IPS DF 4.7 (cell line): ENCODE measurements around the gene GPX1.
"Not testable (repeated sequence)": the region's sequence is repeated elsewhere in the genome, so short reads cannot be mapped to it uniquely, and the experiment has no call there.

Source experiments
- DNase-seq: peaks from one replicate; pipeline ENCODE4 v3.0.0-alpha.2; 2013; ENCODE audit warnings: low spot score; ENCODE audit errors: extremely low read depth

GPX1 gene

DNA sequence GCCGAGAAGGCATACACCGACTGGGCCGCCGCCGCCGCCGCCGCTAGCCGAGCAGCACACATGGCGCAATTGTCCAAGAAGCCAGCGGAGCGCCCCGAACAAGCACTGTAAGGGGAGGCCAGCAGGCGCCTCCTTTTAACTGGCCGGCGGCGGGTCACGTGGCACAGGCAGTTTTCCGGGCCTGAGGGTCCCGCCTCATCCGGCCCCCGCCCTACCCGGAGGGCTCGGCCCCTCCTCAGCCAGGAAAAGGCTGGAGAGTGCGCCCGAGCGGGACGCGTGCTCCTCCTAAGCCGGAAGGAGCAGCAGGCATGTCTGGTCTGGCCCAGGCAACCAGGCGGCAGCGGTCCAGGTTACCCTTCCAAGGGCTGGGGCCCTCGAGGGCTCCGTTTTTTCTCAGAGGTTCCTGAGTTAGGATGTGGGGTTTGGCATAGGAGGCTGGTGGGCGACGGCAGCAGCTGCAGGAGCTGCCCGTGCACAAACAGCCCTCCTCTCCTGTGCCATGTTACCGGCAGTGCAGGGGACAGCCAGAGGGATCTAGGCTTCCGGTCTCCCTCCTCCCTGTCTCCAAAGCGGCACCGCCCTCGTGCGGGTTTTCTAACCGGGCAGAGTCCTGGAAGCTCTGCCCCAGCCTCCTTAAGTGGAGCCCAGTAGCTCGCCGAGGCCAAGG is at the start of gene GPX1:
GPX1 (minus strand) TSS at position 137 of the 667 bp plus-strand sequence; CDS start at position 62, 75 bp downstream.
- DNase-seq, result peak; percentile 69

GRCh38 chr3:49406571-49407565 is 48.7 kb upstream of the GPX1 start:
- DNase-seq, result no peak

DNA sequence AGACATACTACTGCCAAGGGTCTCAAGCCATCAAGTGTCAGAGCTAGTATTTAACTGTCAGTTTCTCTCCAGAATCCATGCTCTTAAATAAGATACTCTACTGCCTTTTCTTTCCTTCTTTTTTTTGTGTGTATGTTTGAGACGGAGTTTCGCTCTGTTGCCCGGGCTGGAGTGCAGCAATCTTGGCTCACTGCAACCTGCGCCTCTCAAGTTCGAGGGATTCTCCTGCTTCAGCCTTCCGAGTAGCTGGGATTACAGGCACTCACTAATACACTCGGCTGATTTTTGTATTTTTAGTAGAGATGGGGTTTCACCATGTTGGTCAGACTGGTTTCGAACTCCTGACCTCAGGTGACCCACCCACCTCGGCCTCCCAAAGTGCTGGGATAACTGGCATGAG is 47.4 kb upstream of the GPX1 start:
- DNase-seq, result not testable (repeated sequence)

- no peak for DNase-seq
Observed at GRCh38 chr3:49403891-49404290, 45.7 kb upstream of the GPX1 start.

- DNase-seq, result no peak
Observed at GRCh38 chr3:49401766-49402165, 43.6 kb upstream of the GPX1 start.

DNA sequence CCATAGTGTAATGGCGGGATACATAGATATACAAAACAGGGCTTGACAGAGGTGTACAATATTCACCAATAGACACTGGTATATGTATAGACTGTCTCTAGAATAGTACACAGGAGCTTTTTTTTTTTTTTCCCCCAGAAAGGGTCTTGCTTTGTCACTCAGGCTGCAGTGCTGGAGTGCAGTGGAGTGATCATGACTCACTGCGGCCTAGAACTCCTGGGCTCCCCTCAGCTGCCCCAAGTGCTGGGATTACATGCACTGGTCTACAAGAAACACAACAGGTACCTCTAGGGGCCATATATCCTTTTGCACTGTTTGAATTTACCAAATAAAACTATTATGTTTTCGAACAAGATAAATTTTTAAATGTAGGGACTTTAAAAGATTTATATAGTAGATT is 41.3 kb upstream of the GPX1 start:
- DNase-seq, result no peak

DNA sequence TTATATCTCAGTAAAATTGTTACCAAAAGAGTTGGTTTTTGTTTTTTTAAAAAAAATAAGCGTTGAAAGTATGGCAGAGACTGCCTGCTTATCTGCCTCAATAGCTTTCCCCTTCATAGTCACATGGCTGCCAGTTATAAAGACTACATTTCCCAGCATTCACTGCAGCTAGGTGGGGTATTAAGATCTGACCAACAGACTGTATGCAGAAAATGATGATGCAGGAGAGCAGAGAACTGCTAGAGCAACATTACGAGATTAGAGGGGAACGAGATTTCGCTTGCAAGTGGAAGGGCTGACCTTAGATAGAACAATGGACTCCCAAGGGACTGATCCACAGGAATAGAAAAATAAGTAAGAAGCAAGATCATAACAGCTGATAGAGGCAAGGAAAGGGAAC is 39.3 kb upstream of the GPX1 start:
- DNase-seq, result no peak

DNA sequence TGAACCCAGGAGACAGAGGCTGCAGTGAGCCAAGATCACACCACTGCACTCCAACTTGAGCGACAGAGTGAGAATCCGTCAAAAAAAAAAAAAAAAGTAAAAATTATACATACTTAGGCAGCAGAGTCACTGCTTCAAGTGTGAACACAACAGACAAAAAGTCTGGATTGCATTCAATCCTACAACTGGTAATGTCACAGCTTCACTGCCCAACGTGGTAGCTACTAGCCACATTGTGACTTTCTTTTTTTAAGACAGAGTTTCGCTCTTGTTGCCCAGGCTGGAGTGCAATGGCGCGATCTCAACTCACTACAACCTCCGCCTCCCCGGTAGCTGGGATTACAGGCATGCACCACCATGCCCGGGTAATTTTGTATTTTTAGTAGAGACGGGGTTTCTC is 33.2 kb upstream of the GPX1 start:
- not testable (repeated sequence) for DNase-seq

DNA sequence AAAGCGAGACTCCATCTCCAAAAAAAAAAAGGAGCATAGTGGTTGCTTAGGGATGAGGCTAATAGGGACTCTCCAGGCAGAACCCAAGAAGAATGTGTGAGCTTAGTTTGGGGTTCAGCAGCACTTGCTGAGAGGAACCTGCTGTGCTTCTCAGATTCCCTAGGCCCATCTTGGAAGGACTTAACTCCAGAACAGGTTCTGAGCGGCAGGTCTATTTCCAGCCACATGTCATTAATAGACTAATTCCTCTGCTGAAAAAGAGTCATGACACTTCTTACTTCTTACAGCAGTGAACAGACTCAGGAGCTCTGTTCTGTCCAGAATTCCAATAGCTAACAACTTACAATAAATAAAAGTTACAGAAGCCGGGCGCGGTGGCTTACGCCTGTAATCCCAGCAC is 31.1 kb upstream of the GPX1 start:
- no peak for DNase-seq

DNA sequence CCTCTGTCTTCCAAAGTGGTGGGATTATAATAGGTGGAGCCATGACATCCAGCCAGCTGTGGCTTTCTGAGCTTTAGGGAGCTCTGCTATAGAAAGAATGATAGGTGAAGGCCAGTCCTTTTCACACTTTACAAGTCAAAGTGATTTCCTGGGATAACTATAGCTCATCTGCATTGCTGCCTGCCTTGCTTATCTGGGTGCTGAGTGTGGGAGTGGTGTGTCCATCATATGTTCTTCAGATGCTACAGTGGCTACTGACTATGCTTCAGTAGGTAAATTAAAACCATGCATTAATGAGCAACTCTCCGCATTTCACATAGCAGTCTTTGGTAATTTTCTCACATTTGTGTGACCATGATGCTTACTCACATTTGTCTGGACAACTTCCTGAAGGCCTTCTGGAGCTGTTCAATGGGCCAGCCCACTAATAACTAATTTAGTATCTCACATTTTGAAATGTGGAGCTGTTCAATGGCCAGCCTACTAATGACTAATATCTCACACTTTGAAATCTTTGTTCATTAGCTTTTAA is 30.2 kb upstream of the GPX1 start:
- DNase-seq, result no peak

DNA sequence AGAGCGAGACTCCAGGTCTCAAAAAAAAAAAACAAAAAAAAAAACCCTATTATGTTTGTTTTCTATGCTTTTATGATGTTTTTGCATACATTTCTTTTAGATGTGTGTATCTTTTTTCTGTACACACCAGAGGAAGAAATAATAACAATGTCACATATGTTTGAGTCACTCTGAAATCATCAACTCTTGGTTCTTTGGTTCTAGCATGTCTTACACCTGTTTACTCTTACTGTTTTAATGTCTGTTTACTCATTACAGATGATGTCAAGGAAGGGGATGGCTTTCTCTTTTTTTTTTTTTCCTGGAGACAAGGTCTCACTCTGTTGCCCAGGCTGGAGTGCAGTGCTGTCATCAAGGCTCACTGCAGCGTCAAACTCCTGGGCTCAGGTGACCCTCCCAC is 29.6 kb upstream of the GPX1 start:
- DNase-seq, result no peak

DNA sequence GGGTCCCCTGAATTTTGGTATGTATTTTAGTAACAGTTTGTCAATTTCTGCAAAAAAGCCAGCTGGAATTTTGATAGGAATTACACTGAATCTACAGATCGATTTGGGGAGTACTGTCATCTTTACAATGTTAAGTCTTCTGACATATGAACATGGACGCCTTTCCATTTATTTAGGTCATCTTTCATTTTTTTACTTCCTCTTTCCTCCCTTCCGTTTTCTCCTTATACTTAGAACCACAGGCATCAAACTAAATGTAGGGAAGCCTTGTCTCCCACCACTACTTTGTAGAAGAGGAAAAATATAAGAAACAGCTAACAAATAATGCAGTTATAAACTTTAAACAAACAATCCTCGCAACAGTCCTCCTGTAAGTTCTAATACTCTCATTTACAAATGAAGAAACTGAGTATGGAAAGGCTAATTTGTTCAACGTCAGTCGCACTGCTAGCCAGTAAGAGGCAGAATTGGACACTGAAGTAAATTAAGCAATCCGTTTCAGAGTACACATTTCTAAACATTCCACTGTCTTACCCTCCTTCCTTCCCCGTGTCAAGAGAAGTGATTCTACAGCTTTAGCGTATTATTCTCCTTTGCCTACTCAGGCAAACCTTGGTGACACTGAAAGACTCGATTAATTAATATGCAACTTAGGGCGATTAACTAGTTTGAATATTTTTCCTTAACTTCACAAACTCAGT is 28.1 kb upstream of the GPX1 start:
- no peak for DNase-seq

DNA sequence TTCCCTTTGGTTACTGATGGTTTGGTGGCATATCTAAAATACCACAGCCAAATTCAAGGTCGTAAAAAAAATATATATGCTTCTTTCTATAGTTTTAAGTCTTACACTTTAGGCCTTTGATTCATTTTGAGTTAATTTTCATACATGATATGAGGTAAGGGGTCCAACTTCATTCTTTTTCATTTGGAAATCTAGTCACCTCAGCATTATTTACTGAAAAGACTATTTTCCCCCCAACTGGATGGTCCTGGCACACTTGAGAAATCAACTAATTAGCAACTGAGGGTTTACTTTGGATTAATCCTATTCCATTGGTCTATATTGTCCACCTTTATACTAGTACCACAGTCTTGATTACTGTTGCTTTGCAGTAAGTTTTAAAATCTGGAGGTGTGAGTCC is 27.5 kb upstream of the GPX1 start:
- no peak for DNase-seq

GRCh38 chr3:49383387-49383786 is 25.2 kb upstream of the GPX1 start:
- DNase-seq, result no peak

DNA sequence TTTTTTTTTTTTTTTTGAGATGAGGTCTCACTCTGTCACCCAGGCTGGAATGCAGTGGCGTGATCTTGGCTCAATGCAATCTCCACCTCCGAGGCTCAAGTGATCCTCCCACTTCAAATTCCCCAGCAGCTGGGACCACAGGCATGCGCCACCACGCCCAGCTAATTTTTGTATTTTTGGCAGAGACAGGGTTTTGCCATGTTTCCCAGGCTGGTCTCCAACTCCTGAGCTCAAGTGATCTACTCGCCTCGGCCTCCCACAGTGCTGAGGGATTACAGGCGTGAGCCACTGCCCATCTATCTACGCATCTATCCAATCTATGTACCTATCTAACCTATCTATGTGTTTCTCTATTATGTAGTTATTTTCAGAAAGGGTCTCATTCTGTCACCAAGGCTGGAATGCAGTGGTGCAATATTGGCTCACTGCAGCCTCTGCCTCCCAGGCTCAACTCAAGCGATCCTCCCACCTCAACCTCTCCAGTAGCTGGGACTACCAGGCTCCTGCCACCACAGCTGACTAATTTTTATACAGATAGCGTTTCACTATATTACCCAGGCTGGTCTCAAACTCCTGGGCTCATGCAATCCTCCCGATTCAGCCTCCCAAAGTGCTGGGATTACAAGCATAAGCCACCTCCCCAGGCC is 20.2 kb upstream of the GPX1 start:
- no peak for DNase-seq

GRCh38 chr3:49377483-49377882 is 19.3 kb upstream of the GPX1 start:
- DNase-seq, result no peak

- DNase-seq, result no peak
Observed at GRCh38 chr3:49371946-49372345, 13.8 kb upstream of the GPX1 start.

DNA sequence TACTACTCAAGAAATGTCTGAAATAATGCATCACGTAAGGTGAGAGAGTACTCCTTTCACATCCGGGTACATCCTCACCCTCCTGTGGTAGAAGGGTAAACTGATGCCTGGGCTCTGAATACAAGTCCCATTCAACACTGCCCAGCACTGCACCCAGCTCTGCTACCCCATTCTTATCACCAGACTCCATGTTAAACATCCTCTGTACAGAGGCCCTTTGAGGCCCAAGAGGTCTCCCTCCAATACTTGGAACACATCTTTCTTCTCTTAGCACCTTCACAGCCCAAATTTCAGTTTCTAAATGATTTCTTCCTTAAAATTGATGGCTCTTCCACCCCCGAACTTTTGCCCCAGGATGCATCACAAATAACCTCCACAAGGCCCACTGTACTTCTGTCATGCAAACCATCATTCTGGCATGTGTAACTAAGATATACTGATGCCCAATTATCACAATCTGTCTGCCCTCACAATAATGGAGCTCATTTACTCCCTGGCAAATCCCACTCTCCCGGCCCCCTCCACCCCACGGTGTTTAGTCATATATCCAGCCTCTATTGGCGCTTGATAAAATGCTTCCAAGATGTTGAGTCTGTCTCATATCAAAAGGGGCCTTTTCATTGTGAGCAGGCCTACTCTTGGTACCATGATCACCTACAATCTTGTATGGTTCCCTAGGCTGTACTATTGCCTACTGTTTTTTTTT is 12.6 kb upstream of the GPX1 start:
- no peak for DNase-seq

GRCh38 chr3:49362561-49362960 is 4.4 kb upstream of the GPX1 start:
- no peak for DNase-seq

DNA sequence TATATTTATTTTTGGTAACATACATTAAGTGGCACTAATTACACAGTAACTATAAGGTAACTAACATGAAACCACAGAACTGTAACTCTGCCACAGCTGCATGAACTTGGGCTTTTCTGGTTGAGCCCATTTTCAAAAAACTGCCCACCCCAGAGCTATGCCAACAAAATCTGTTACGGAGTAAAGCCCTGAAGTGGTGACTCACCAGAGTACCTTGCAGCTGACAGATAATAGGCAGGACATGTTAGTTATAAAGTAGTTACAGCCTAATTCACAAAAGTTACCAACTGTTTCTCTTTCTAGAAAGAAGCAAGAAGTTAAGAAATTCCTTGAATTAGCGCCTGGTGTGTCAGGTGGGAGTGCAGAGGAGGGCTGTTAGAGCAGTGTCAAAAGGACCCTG is 1.5 kb upstream of the GPX1 start:
- DNase-seq, result no peak

DNA sequence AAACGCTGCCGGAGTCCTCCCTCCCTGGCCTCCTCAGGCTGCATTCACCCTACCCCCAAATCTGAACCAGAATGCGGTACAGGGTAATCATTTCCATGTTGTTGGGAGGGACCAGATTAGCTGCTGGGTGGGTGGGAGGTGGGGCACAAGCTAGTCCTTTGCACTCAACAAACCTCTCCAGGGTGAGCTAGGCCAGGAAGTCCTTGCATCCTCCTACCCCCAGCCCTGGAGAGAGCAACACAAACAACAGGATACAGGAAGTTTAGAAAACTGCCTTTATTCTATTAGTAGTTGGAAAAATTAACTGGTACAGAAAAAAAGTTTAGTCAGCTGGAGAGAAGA is 702 bp upstream of the GPX1 start:
- DNase-seq, result no peak
